K562 (cell line): ENCODE measurements around the gene DIS3L2. TPM values are rescaled to one million over a fixed set of nuclear protein-coding genes. Genes with fewer than 3 reads are reported as not detected.

ENCODE experiments used
- ATAC-seq: fragments of 200-7000 bp; cut with Tn5 transposase; 3 replicates; pipeline ENCODE4 v1.9.1; 2020; ENCODE audit warnings: moderate library complexity
- BruUV-seq: library from RNA; stranded (reverse); fragments of 400-500 nt; replicated peaks from 2 replicates; lab custom pipeline; 2021; lab: Mats Ljungman, UMichigan
- CTCF ChIA-PET: fragments of 300-600 bp; formaldehyde crosslinking; extraction: SDS; loops from one replicate; lab custom pipeline; 2021; ENCODE audit warnings: low intra/inter-chr PET ratio; lab: Yijun Ruan, JAX
- POLR2A ChIA-PET: fragments of 300-600, 350-650 bp; sonication (Branson Sonifier 250); formaldehyde crosslinking; extraction: SDS; loops from one replicate; lab custom pipeline; 2021; ENCODE audit warnings: antibody characterized with exemption, inconsistent platforms; lab: Yijun Ruan, JAX
- DNase-seq, 4 experiments: peaks; one replicate each; pipeline versions ENCODE4 v3.0.0 to v3.0.0-alpha.2; 2011 to 2018; ENCODE audit warnings: low spot score in 3 of 4, mixed read lengths in 3 of 4; ENCODE audit errors: extremely low read depth in 1 of 4
- FAIRE-seq: peaks from 2 replicates; lab custom pipeline; 2011; peaks lifted over from hg19 to GRCh38; lab: Jason Lieb, UNC
- H2AFZ ChIP-seq: 2 replicates; pipeline ENCODE4 v1.6.0; 2011; ENCODE audit warnings: low read depth, low read length, control low read depth, inconsistent platforms
- H3K27ac ChIP-seq: fragments of 200-600 bp; 3 replicates; pipeline ENCODE4 v1.8.0; 2011; ENCODE audit warnings: low read depth, mild to moderate bottlenecking, control low read depth, inconsistent platforms, low read length, moderate library complexity, mixed read lengths; ENCODE audit errors: extremely low read depth
- H3K27me3 ChIP-seq, 2 experiments: fragments of 300-600 bp in 1 of 2; 2 replicates in 1 of 2; 3 replicates in 1 of 2; pipeline versions ENCODE4 v1.6.0 to v1.8.0; 2011; ENCODE audit warnings: inconsistent platforms in 2 of 2, low read length in 2 of 2, mild to moderate bottlenecking in 1 of 2, mixed read lengths in 1 of 2, moderate library complexity in 1 of 2; ENCODE audit not compliant: control insufficient read depth in 2 of 2, insufficient read depth in 2 of 2
- H3K36me3 ChIP-seq: fragments of 300-600 bp; 3 replicates; pipeline ENCODE4 v1.8.0; 2011; ENCODE audit warnings: mild to moderate bottlenecking, low read length, inconsistent platforms; ENCODE audit not compliant: control insufficient read depth, insufficient read depth
- H3K4me1 ChIP-seq, 2 experiments: fragments of 200-600 bp in 1 of 2; replicated peaks in 1 of 2; 2 replicates in 1 of 2; 3 replicates in 1 of 2; pipeline versions ENCODE4 v1.5.1 to v1.8.0; 2011; ENCODE audit warnings: inconsistent platforms in 2 of 2, low read length in 2 of 2, mild to moderate bottlenecking in 1 of 2, mixed read lengths in 1 of 2, moderate library complexity in 1 of 2; ENCODE audit not compliant: control insufficient read depth in 2 of 2, insufficient read depth in 2 of 2
- H3K4me2 ChIP-seq: 2 replicates; pipeline ENCODE4 v1.6.1; 2011; ENCODE audit warnings: low read length, control low read depth, inconsistent platforms, mixed read lengths; ENCODE audit not compliant: insufficient read depth
- H3K4me3 ChIP-seq: fragments of 200-600 bp; sonication (generic), shearing (Covaris generic); 2 replicates; pipeline ENCODE4 v1.5.1; 2016; ENCODE audit warnings: control low read depth, inconsistent platforms
- H3K79me2 ChIP-seq: fragments of 200-600 bp; 3 replicates; pipeline ENCODE4 v1.8.0; 2011; ENCODE audit warnings: low read length, inconsistent platforms; ENCODE audit not compliant: control insufficient read depth, insufficient read depth
- H3K9ac ChIP-seq, 2 experiments: 2 replicates each; pipeline versions ENCODE4 v1.6.0 to v1.6.1; 2011; ENCODE audit warnings: low read depth in 2 of 2, low read length in 2 of 2, control low read depth in 1 of 2, inconsistent platforms in 1 of 2, mild to moderate bottlenecking in 1 of 2, mixed read lengths in 1 of 2; ENCODE audit not compliant: insufficient read depth in 1 of 2
- H3K9me1 ChIP-seq: one replicate; pipeline ENCODE4 v1.6.0; 2011; ENCODE audit warnings: inconsistent platforms, mild to moderate bottlenecking, low read length, moderate library complexity; ENCODE audit not compliant: control insufficient read depth, insufficient read depth
- H3K9me3 ChIP-seq: replicated peaks from 2 replicates; pipeline ENCODE4 v1.5.1; 2011; ENCODE audit warnings: low read depth, low read length, inconsistent platforms; ENCODE audit not compliant: control insufficient read depth, insufficient read depth
- H4K20me1 ChIP-seq: replicated peaks from 2 replicates; pipeline ENCODE4 v1.6.1; 2011; ENCODE audit warnings: low read length, inconsistent platforms, mixed read lengths; ENCODE audit not compliant: control insufficient read depth, insufficient read depth
- ATF1 ChIP-seq, 2 experiments: fragments of 450-650 bp in 1 of 2; IDR thresholded peaks; 2 replicates each; pipeline ENCODE4 v1.6.1; 2016; ENCODE audit warnings: missing compliant biosample characterization in 1 of 2, missing genetic modification characterization in 1 of 2
- COPS2 ChIP-seq: fragments of 450-650 bp; conservative IDR thresholded peaks from 2 replicates; pipeline ENCODE4 v1.6.1; 2016; ENCODE audit warnings: mild to moderate bottlenecking, moderate library complexity
- ELK3 ChIP-seq: fragments of 450-650 bp; formaldehyde crosslinking; IDR thresholded peaks from 2 replicates; pipeline ENCODE4 v1.4.0; 2020; ENCODE audit warnings: mild to moderate bottlenecking
- ETS2 ChIP-seq: IDR thresholded peaks from 2 replicates; pipeline ENCODE4 v1.6.1; 2016; ENCODE audit warnings: borderline replicate concordance, missing genetic modification characterization, mild to moderate bottlenecking, moderate library complexity, missing compliant biosample characterization; ENCODE audit not compliant: poor library complexity, severe bottlenecking
- EZH2 ChIP-seq: IDR thresholded peaks from 2 replicates; pipeline ENCODE4 v1.6.1; 2012; ENCODE audit warnings: low read depth, mild to moderate bottlenecking, inconsistent platforms, low read length, borderline replicate concordance
- HNRNPL ChIP-seq: fragments of 200-400 bp; formaldehyde crosslinking; IDR thresholded peaks from 2 replicates; pipeline ENCODE4 v1.6.1; 2017; ENCODE audit warnings: low read depth, mild to moderate bottlenecking, low read length
- NFATC3 ChIP-seq: fragments of 450-650 bp; IDR thresholded peaks from 2 replicates; pipeline ENCODE4 v1.6.1; 2017; ENCODE audit warnings: mild to moderate bottlenecking
- RCOR1 ChIP-seq, 2 experiments: IDR thresholded peaks; 2 replicates each; pipeline ENCODE4 v1.6.1; 2012; ENCODE audit warnings: low read depth in 2 of 2, low read length in 2 of 2, borderline replicate concordance in 1 of 2, improper control_type of control experiment in 1 of 2
- RERE ChIP-seq: sonication (generic); formaldehyde crosslinking; IDR thresholded peaks from 2 replicates; pipeline ENCODE4 v1.8.0; 2023; ENCODE audit warnings: missing genetic modification reagents, mild to moderate bottlenecking, borderline replicate concordance
- SIRT6 ChIP-seq: IDR thresholded peaks from one replicate; pipeline ENCODE4 v1.6.1; 2012; ENCODE audit warnings: low read depth, mild to moderate bottlenecking, control low read depth, inconsistent platforms, low read length, moderate library complexity
- SNIP1 ChIP-seq: fragments of 450-650 bp; IDR thresholded peaks from 2 replicates; pipeline ENCODE4 v1.7.1; 2017; ENCODE audit warnings: low read depth, mild to moderate bottlenecking
- THRAP3 ChIP-seq: fragments of 450-650 bp; IDR thresholded peaks from 2 replicates; pipeline ENCODE4 v1.6.1; 2016; ENCODE audit warnings: mild to moderate bottlenecking, inconsistent platforms, borderline replicate concordance
- ZFP30 ChIP-seq: fragments of 250-450 bp; sonication (Bioruptor Pico); IDR thresholded peaks from 2 replicates; pipeline ENCODE4 v1.8.0; 2022; ENCODE audit warnings: moderate library complexity, mild to moderate bottlenecking, inconsistent platforms, borderline replicate concordance
- ZKSCAN1 ChIP-seq: fragments of 150-350 bp; IDR thresholded peaks from 2 replicates; pipeline ENCODE4 v1.6.1; 2016; ENCODE audit warnings: low read depth, low read length
- ZNF511 ChIP-seq: sonication (generic); formaldehyde crosslinking; IDR thresholded peaks from 2 replicates; pipeline ENCODE4 v1.8.0; 2022; ENCODE audit warnings: mild to moderate bottlenecking, missing genetic modification reagents
- ZNF766 ChIP-seq: fragments of 200-800 bp; sonication (Bioruptor generic); conservative IDR thresholded peaks from 2 replicates; pipeline ENCODE4 v1.6.1; 2016; ENCODE audit warnings: missing genetic modification characterization, missing compliant biosample characterization
- WGBS: fragments of 100-300 bp; shearing (Covaris generic); methylation state at CpG from one replicate; pipeline ENCODE4 v1.1.6; 2016; ENCODE audit warnings: low coverage, mixed read lengths; ENCODE audit not compliant: insufficient coverage; ENCODE audit errors: missing lambda C conversion rate; 5-methylcytosine and 5-hydroxymethylcytosine counted together
- in situ Hi-C: fragments of 300-500 bp; cut with MboI; formaldehyde crosslinking; loops from 4 replicates; pipeline ENCODE4 v1.15.0; 2018; ENCODE audit warnings: inconsistent platforms, mixed read lengths
- intact Hi-C: fragments of 100-400 bp; cut with micrococcal nuclease; formaldehyde crosslinking; loops from 2 replicates; pipeline ENCODE4 v1.14.2; 2022
- polyA plus RNA-seq, 8 experiments: library from polyadenylated mRNA; depleted of rRNA in 4 of 8; stranded (reverse) in 5 of 8; unstranded in 3 of 8; fragments of >200 nt; fragmentation: Nextera tagmentation in 2 of 8; fragmentation: Illumina TruSeq in 1 of 8; extraction: Ambion mirVana in 2 of 8; extraction: Trizol in 1 of 8; gene quantifications; 2 replicates each; pipeline versions ENCODE4 v1.2.1 to v1.2.3, GENCODE V29; 2011 to 2014; ENCODE audit warnings: inconsistent platforms in 1 of 8, missing spikeins in 1 of 8
- total RNA-seq, 7 experiments: library from RNA; depleted of rRNA in 6 of 7; stranded (reverse); fragments of >200 nt in 6 of 7; fragmentation: Illumina TruSeq in 2 of 7; extraction: Trizol in 2 of 7; gene quantifications; 2 replicates each; pipeline versions ENCODE4 v1.2.1 to v1.2.3, GENCODE V29; 2011 to 2021; ENCODE audit warnings: low replicate concordance in 1 of 7

DIS3L2 gene
- total and polyA plus RNA-seq, 9 of the 15 experiments (the other 6 are each of a cell fraction or from before 2014, with no cell fraction given), result 1.5 to 19.2 (median 11.2) TPM

- TF ChIP-seq SIRT6 (no peak), ETS2 (tag) (no peak)
Measured at GRCh38 chr2:232129483-232129882, 168.0 kb downstream of the DIS3L2 start (continued).

GRCh38 chr2:232132181-232132580 lies 170.7 kb downstream of the DIS3L2 start:
- 94% methylated on average over 3 of the region's 3 CpGs for WGBS
- H3K27me3 ChIP-seq, result no peaks in the 10 kb centered on the region
- H3K79me2 ChIP-seq, result no peaks in the 10 kb centered on the region
- H3K4me1 ChIP-seq, result no peaks in the 10 kb centered on the region
- intact Hi-C loops (no loop called here), in situ Hi-C loops (no loop called here)
- no peak overlapping the region for H3K4me3 ChIP-seq
- no peaks in the 10 kb centered on the region for H3K9me3 ChIP-seq
- no peak overlapping the region for H3K27ac ChIP-seq
- no peak overlapping the region for H3K4me2 ChIP-seq
- FAIRE-seq (no peak), ATAC-seq (no peak), DNase-seq (no peak)
- ChIA-PET CTCF (no interaction called here), POLR2A (no interaction called here)
- no TSS peak for BruUV-seq
- no peaks in the 10 kb centered on the region for H3K9me1 ChIP-seq
- no peak overlapping the region for H3K9ac ChIP-seq
- no peaks in the 10 kb centered on the region for H3K36me3 ChIP-seq
- H4K20me1 ChIP-seq, result no peaks in the 10 kb centered on the region
- H2AFZ ChIP-seq, result no peak overlapping the region
- TF ChIP-seq ZFP30 (no peak), EZH2 (no peak), ZNF766 (CRISPR knock-in tag) (no peak), ZKSCAN1 (no peak), SNIP1 (no peak), ZNF511 (CRISPR knock-in tag) (no peak), RCOR1 (IDR thresholded peaks at IDR 0.05; ENCODE audit: borderline replicate concordance in 1 of 2, low read depth in 2 of 2, low read length in 2 of 2) (no peak), ATF1 (CRISPR knock-in tag; IDR thresholded peaks at IDR 0.05) (no peak), ATF1 (tag; IDR thresholded peaks at IDR 0.05) (no peak), THRAP3 (no peak), RERE (CRISPR knock-in tag) (no peak), HNRNPL (no peak), COPS2 (no peak), NFATC3 (no peak), ELK3 (CRISPR knock-in tag) (no peak)
